NCI-H345 (cell line): Measurements from ENCODE around the gene APLN.
A peak's percentile ranks its signal among the peaks of the same experiment; 100 is the strongest.

Source experiments
- DNase-seq: peaks from one replicate; lab custom pipeline; 2025; lab: John Stamatoyannopoulos, UW

The APLN gene

GRCh38 chrX:129641469-129641868 is 13.3 kb downstream of the APLN start:
- DNase-seq = no peak

DNA sequence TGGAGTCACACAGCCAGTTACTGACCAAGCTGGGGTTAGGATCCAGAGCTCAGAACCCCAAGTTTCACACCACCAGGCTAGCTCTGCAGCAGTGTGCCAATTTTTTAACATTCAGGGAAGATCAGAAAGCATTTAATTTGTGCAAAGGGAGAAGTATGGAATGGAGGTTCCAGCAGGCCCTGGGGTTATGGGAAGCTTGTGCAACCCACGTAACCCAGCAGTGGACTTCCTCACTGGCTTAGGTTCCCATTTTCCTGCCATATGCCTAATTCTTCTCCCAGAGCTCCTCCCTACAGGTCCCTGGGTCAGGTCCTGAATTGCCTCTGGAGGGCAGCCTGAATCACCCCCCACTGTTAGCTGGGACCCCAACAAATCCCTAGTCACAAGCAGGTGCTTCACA is 14.0 kb downstream of the APLN start:
- DNase-seq = no peak

GRCh38 chrX:129638917-129639316 is 15.8 kb downstream of the APLN start:
- DNase-seq = no peak

DNA sequence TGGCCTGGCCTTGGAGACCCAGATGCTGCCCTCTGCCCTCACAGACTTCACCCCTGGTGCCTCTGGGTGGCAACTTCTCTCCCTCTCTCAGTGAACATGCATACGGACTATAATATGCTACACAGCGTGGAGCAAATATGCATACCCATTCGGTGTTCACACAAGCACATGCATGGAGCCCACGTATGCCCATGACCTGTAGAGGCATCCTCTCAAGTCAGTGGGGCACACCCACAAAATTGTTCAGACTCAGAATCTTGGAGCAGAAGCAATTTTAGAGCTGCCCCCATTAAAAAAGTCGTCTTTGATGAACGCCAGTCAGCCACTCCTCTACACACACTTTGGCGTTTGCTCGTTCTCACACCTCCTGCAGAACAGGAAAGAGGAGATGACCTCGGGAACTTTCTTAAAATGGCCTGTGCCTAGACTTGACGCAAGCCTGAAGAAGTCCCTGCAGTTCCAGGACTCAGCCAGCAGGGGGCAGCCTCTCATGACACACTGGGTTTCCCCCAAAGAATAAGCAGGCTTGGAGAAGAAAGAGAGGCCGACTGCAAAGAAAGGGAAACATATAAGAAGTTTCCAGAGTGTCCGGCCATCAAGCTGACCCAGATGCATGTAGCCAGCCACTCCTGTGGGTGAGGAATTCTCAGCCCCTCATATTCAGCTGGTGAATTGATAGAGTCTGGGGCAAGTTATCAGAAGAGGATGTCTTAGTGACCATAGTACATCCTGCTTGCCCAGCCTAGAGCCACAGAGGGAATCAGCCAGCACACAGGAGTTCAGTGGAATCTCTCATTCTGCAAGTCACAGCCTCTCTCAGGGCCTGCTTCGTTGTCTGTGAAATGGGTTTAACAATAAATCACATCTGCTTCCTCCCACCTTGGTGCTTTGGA is 17.3 kb downstream of the APLN start:
- peak; percentile 59 for DNase-seq

GRCh38 chrX:129636175-129636681 is 18.5 kb downstream of the APLN start:
- DNase-seq = no peak

DNA sequence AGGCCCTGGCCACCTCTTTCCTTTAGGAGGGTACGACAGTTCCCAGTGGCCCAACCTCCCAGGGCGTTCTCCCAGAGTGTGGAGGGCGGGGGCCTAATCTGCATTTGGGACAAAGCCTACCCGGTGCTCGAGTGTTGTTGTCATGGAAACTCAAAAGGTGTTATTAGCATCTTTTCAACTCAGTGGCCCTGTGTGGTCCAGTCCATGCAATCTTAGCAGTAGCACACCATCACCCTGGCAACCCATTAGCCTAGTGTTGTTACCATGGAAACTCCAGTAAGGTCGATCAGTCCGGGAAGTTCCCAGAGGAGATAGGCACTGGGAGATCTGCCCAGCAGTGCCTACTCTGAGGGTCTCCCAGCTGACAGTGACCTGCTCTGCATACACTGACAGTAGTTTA is 20.2 kb downstream of the APLN start:
- DNase-seq = peak; percentile 0

DNA sequence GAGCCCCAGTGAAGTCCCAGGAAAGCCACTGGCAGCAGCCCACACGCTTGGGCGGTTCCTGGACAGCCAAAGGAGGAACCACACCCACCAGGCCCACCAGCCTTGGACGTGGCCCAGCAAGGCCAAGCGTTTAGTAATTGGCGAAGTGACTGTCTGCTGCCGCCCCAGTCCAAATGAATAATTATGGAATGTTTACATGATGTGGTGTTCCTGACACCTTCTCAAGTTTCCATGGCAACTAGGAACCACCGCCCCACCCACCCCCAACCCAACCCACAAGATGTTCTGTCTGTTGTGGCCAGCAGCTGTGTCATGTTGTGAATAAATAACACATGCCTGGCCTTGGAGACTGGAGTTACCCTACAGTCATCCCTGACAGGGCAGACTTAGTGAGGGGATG is 22.3 kb downstream of the APLN start:
- DNase-seq = no peak

GRCh38 chrX:129631849-129632248 is 22.9 kb downstream of the APLN start:
- no peak for DNase-seq

DNA sequence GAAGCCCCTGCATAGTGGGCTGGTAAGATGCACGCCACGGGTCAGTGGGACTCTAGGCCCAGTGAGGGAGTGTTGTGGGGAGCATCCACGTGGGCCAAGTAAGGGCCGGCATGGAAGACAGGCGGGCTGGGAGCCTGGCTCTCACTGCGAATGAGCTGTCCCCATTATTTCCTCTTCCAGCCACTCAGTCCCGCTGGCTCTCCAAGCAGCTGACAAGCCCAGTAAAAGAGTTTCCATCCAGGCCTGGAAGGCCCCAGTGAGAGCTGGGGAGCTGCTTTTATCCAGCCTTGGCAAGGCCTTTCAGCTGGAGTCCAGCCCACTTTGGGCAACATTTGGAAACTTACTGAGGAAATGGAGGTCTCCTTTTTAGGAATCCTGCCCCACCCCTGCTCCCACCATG is 24.9 kb downstream of the APLN start:
- DNase-seq = no peak

DNA sequence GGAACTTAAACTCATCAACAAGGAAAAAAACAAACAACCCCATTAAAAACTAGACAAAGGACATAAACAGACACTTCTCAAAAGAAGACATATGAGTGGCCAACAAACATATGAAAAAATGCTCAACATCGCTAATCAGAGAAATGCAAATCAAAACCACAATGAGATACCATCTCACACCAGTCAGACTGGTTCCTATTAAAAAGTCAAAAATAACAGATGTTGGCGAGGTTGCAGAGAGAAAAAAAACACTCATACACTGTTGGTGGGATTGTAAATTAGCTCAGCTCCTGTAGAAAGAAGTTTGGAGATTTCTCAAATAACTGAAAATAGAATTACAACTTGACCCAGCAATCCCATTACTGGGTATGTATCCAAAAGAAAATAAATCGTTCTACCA is 28.7 kb downstream of the APLN start:
- DNase-seq = no peak

GRCh38 chrX:129622757-129623301 is 31.9 kb downstream of the APLN start:
- DNase-seq = no peak

DNA sequence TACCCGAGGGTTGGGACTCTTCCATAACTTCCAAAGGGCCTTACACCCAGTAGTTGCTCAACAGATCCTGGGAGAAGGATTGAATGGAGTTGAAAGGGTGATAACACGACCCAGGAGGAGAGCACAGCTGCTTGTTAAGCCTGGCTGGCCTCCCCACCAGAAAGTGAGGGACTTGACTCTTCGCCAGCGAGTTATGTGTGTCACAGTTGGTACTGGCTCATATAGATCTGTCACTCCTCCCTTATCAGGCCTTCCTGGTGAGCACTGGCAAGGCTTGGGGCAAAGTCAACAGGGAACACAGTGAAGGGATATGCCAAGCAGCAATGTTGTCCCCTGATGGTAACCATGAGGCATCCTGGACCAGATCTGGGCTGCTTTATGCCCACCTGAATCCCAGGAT is 35.8 kb downstream of the APLN start:
- no peak for DNase-seq

DNA sequence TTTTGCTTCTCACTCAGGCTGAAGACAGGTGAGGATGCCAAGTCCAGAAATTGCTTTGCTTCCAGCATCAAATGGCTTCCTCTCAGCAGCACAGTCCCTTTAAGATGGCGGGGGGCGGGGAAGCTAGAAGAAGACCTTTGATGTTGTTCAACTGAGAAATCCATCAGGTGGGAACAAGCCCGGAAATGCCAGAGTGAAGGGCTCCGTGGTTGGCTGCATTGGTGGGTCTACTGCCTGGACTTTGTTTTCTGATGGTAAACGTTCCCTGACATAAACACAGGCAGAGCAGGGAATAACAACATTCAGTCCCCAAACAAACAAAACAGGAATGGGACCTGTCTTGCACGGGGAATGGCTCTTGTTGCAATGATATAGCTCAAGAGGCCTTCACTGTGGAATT is 37.3 kb downstream of the APLN start:
- no peak for DNase-seq

DNA sequence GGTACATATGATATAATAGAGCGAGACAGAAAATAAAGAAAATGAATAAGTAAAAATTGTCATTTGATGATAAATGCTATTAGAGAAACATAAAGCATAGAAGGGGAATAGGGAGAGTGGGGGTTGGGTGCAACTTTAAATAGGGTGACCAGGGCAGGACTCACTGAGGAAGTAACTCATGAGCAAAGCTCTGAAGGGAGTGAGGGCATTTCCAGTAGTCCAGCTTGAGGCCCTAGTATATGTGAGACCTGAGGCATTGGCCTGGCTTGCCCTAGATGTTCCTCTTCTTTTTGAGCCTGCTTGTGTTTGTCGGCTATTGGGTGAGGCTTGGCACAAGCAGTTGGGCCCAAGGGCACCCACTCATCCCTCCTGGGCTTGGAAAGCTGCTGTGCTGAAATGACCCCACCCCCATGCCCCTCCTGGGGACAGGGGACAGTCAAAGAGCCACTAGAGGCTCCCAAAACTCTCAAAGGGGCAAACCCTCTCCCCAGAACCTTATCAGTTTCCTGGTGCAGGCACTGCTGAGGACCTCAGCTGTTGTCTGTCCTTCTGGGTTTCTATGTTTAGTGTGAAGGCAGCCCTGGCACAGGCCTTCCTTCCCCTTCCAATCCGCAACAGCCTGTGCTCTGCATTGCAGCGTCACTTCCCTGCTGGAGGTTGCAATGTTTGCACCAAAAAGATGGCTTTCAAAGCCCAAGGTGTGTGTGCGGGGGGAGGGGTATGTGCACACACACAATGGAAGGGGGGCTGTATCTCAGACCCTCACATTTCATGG is 40.1 kb downstream of the APLN start:
- no peak for DNase-seq

DNA sequence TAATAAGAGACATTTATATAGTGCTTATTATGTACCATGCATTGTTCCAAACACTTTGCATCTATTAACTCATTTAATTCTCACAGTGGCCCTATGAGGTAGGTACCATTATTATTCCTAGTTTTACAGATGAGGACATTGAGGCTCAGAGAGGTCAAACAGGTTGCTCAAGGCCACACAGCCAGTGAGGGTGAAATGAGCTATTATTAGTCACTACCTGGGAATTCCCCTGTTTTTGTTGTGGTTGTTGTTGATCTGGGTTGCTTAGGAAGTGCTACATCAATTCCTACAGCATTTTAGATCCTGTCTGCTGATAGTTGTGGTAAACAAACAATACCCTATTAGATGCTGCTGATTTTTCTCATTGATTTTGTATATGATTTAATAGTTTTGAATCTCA is 41.2 kb downstream of the APLN start:
- no peak for DNase-seq

- no peak for DNase-seq
Observed at GRCh38 chrX:129612396-129612795, 42.4 kb downstream of the APLN start.

DNA sequence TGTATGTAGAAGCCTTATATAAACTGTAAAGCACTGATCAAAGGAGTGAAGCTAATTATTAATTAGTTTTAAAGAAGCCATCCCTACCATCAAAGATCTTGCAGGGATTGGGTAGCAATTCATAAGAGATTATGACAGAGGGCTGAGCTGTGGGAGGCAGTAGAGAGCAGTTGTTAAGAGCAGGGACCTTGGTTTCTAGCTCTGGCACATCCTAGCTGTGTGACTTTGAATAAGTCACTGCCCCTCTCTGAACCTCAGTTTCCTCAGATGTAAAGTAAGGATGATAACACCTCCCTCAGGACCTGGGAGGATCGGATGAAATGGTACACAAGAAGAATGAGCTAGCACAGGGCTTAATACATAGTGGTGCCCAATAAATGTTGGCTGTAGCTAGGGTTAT is 45.4 kb downstream of the APLN start:
- no peak for DNase-seq

GRCh38 chrX:129608496-129608895 is 46.3 kb downstream of the APLN start:
- no peak for DNase-seq

GRCh38 chrX:129606918-129607317 is 47.8 kb downstream of the APLN start:
- peak; percentile 46 for DNase-seq

DNA sequence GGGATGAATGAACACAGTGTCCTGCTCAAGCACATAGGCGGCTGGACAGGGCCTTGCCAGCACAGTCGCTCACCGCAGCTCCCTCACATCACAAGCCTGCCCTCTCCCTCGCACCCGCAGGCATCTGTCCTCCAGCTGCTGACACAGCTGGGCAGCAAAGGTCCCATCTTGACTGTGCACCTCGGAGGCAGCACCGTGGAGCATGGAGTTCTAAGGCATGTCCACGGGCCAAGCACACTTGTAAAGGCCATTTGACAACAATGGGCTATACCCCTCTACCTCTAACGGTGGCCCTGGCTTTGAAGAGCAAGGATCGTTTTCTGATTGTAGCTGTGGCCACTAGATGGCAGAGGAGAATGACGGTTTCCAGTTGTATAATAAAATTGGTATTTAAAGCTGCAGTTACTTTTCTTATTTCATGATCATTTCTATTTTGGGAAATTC is 53.8 kb downstream of the APLN start:
- DNase-seq = peak; percentile 4

DNA sequence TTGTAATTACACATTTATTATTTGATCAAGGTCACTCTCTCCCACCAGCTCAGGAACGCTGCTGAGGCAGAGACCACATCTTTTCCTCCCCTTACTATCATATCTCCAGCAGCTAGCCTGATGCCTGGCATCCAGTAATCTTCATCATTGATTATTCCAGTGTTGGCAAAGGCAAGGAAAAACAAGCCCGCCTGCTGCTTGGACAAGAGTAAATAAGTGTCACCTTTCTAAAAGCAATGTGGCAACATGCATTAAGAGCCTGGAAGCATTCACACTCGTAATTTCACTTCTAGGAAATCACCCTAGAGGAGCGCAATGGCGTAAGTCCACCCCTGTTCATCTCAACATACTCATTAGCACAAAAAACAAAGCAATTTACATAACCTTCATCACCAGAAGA is 54.8 kb downstream of the APLN start:
- DNase-seq = no peak

GRCh38 chrX:129599499-129599898 is 55.3 kb downstream of the APLN start:
- DNase-seq = no peak

DNA sequence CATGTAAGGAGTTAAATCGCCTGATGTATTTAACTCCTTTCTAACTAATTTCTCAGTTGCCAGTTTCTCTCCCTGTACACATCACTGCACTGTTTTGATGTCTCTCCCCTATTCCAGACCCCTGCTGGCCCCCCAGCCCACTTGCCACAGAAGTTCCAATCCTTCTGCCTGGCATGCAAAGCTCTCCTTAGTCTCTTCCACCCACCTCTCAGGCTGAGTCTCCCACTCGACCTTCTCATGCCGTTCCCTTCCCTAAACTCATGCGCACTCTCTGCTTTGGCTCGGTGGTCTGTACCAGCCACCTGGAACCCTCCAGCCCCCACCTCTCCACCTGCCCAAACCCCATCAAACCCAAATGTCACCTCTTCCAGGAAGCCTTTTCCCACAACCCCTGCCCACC is 56.9 kb downstream of the APLN start:
- no peak for DNase-seq
